Measurements from ENCODE around the gene ZAR1L. TPM values are rescaled to one million over a fixed set of nuclear protein-coding genes. Genes with fewer than 3 reads are reported as not detected.

The ZAR1L gene
- total RNA-seq, 1 experiment from 2014 or later: not detected

- TF ChIP-seq CTCF (IDR thresholded peaks at IDR 0.05) (no peak), SIN3A (IDR thresholded peaks at IDR 0.05; ENCODE audit: borderline replicate concordance, insufficient read depth, low read depth, low read length) (no peak), POLR2AphosphoS5 (IDR thresholded peaks at IDR 0.05; ENCODE audit: low read depth, low read length) (no peak), TCF7L2 (IDR thresholded peaks at IDR 0.05; ENCODE audit: low read depth, low read length) (no peak), REST (IDR thresholded peaks at IDR 0.05; ENCODE audit: insufficient read depth in 1 of 2, low read depth in 2 of 2, low read length in 1 of 2) (no peak)
- no peak for DNase-seq (ENCODE audit: low read depth, low spot score)
- BruUV-seq (replicated peaks): no TSS peak
- intact Hi-C loops (cut with micrococcal nuclease; ENCODE audit: unreplicated experiment) (no loop called here), in situ Hi-C loops (cut with HindIII; ENCODE audit: low pct_unique_long_range_greater_than_20kb, low sequenced_read_pairs) (no loop called here)
- Histone ChIP-seq H3K36me3 (ENCODE audit: control insufficient read depth, insufficient read depth, low read length) (no peaks in the 10 kb centered on the region), H3K27ac (ENCODE audit: low read length) (no peak overlapping the region), H3K27me3 (ENCODE audit: control insufficient read depth, insufficient read depth, low read length) (no peaks in the 10 kb centered on the region), H3K4me1 (ENCODE audit: control insufficient read depth, insufficient read depth, low read length) (no peaks in the 10 kb centered on the region), H3K9me3 (ENCODE audit: control insufficient read depth, insufficient read depth, low read depth, low read length) (no peaks in the 10 kb centered on the region), H3K4me3 (ENCODE audit: low read depth in 2 of 2, low read length in 2 of 2) (no peak overlapping the region)
- ChIA-PET POLR2A (no interaction called here), CTCF (no interaction called here)
- ATAC-seq: no peak
Observed at GRCh38 chr13:32262165-32262564, 53.0 kb downstream of the ZAR1L start.

GRCh38 chr13:32261567-32261966 is 53.6 kb downstream of the ZAR1L start:
- CTCF ChIA-PET: no interaction called here
- no TSS peak for BruUV-seq (replicated peaks)
- H3K27me3 ChIP-seq (ENCODE audit: control insufficient read depth, insufficient read depth, low read length): no peaks in the 10 kb centered on the region
- intact Hi-C loops (cut with micrococcal nuclease; ENCODE audit: unreplicated experiment) (no loop called here), in situ Hi-C loops (cut with HindIII; ENCODE audit: low pct_unique_long_range_greater_than_20kb, low sequenced_read_pairs) (no loop called here)
- no peaks in the 10 kb centered on the region for H3K9me3 ChIP-seq (ENCODE audit: control insufficient read depth, insufficient read depth, low read depth, low read length)
- ATAC-seq (no peak), DNase-seq (ENCODE audit: low read depth, low spot score) (no peak)
- no peak overlapping the region for H3K27ac ChIP-seq (ENCODE audit: low read length)
- no peak overlapping the region for H3K4me3 ChIP-seq (ENCODE audit: low read depth in 2 of 2, low read length in 2 of 2)
- no peaks in the 10 kb centered on the region for H3K36me3 ChIP-seq (ENCODE audit: control insufficient read depth, insufficient read depth, low read length)
- TF ChIP-seq CTCF (IDR thresholded peaks at IDR 0.05): no peak
- no peak for TF ChIP-seq POLR2AphosphoS5 (IDR thresholded peaks at IDR 0.05; ENCODE audit: low read depth, low read length)
- no peak for TF ChIP-seq SIN3A (IDR thresholded peaks at IDR 0.05; ENCODE audit: borderline replicate concordance, insufficient read depth, low read depth, low read length)
- no peak for TF ChIP-seq REST (IDR thresholded peaks at IDR 0.05; ENCODE audit: insufficient read depth in 1 of 2, low read depth in 2 of 2, low read length in 1 of 2)
- no peak for TF ChIP-seq TCF7L2 (IDR thresholded peaks at IDR 0.05; ENCODE audit: low read depth, low read length)
- no peaks in the 10 kb centered on the region for H3K4me1 ChIP-seq (ENCODE audit: control insufficient read depth, insufficient read depth, low read length)
- POLR2A ChIA-PET: no interaction called here

Data from Panc1 (cell line).